ENCODE measurements around the gene ZDHHC13.

Gene ZDHHC13

GRCh38 chr11:19225581-19225980 is 108.6 kb downstream of the ZDHHC13 start:
- Histone ChIP-seq H3K27me3 (ENCODE audit: control insufficient read depth, insufficient read depth, low read length) (no peaks in the 10 kb centered on the region), H3K4me3 (ENCODE audit: low read length) (no peak overlapping the region), H3K4me1 (ENCODE audit: control insufficient read depth, insufficient read depth, low read length) (no peaks in the 10 kb centered on the region), H3K36me3 (ENCODE audit: control insufficient read depth, insufficient read depth, low read length) (no peaks in the 10 kb centered on the region), H3K27ac (ENCODE audit: low read depth, low read length) (no peak overlapping the region), H3K9ac (ENCODE audit: low read length) (no peak overlapping the region)

Data from rectal smooth muscle tissue (tissue), 1 donor.